OCI-LY1 (cell line): ENCODE measurements around the gene ADM2.

Source experiments
- CTCF ChIP-seq: fragments of 200-600 bp; sonication (generic), shearing (Covaris generic); IDR thresholded peaks from 2 replicates; pipeline ENCODE4 v1.5.1; 2017; ENCODE audit warnings: mild to moderate bottlenecking, antibody characterized with exemption, low read length, moderate library complexity, mixed read lengths
- EZH2 ChIP-seq: fragments of 200-600 bp; sonication (generic), shearing (Covaris generic); IDR thresholded peaks from 2 replicates; pipeline ENCODE4 v1.8.0; 2017; ENCODE audit warnings: borderline replicate concordance, mixed run types, mild to moderate bottlenecking, antibody characterized with exemption, low read length, moderate library complexity, mixed read lengths

- TF ChIP-seq CTCF (no peak), EZH2 (no peak)
Observed at GRCh38 chr22:50468626-50469025, 12.7 kb upstream of the ADM2 start.
